ENCODE results near the gene NEO1.

Gene NEO1

DNA sequence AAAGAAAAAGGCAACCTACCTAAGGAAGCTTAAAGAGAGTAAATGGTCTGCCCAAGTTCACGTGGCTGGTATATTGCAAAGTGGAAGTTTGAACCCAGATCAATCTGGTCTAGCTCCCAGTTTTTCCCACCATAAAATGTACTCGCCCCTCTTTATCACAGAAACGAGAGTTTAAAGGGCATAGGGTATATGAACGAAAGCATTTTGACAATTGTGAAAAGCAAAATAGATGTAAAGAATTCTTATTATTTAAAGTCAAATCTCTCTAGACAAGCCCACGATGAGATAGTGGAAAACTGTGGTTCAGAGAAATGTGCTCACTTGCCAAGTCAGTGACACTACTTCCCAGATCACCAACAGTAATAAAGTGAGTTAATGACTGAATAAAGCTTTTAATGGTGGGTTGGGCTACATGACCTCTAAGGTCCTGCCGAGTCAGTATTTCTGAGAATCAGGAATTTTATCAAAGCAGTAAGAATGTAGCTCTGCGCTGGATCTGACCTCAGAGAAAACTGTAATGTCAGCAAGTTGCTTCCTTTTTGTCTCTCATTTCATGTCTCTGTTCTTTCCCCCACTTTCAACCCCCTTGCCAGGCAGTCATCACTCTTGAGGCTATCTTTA is 23.3 kb upstream of the NEO1 start:
- peak; percentile 20 for DNase-seq

DNA sequence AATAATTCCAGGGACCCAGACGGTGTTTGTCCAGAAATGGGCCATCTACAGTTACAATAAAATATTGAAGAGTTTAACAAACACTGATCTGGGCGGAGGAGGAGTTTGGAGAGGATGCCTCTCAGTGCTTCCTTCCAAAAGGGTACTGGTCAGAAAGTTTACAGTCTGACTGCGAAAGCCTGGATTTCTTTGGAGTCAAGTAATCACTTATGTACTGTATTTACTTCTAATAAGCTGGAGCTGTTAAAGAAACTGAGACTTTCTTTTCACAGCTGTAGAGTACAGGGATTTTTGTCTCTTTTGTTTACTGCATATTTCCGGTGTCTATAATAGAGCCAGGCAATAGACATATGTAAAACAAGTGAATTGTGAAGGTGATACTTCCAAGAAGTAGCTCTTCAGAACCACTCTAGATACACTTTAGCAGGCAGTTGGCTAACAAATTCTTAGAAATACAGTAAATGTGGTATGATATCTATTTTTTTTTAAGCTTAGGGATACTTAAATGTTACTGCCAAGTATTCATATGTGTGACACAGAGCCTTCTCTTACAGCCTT is 22.1 kb upstream of the NEO1 start:
- DNase-seq, result no peak

GRCh38 chr15:73031648-73032047 is 20.6 kb upstream of the NEO1 start:
- DNase-seq, result no peak

DNA sequence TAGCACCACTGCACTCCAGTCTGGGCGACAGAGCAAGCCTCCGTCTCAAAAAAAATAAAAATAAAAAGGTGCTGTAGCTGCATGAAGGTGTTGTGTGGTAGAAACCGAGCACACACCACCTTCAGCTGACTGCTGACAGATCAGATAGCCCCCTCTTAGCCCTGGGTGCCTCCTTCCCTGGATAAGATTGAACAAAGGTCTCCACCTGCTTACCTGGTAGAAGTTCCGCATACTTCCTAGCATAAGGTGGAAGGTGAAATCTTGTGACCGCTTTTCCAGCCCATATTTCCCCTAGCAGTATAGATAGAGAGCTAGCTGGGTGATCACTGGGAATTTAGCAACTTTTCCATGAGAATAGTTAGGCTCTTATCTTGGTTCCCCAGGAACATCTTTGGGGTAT is 18.7 kb upstream of the NEO1 start:
- no peak for DNase-seq

DNA sequence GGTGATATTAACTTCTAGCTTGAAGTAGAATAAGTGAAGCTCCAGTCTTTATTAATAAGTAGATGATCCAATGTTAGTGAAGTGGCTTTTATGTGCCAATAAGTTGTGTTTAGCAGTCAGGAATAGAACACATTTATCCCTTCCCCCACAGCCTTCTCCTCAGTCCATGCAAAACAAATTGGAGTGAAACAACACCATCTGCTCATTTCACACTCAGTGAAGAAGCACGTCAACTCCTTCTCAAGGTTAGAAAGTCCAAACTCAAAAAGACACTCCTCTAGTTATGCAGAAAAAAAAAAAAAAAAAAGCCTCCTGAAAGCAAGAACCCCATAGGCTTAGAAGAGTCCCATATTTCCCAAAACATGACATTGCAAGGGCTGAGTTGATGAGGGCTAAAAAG is 18.0 kb upstream of the NEO1 start:
- DNase-seq, result no peak

- DNase-seq, result no peak
Measured at GRCh38 chr15:73035221-73035620, 17.0 kb upstream of the NEO1 start.

GRCh38 chr15:73038220-73038619 is 14.0 kb upstream of the NEO1 start:
- no peak for DNase-seq

DNA sequence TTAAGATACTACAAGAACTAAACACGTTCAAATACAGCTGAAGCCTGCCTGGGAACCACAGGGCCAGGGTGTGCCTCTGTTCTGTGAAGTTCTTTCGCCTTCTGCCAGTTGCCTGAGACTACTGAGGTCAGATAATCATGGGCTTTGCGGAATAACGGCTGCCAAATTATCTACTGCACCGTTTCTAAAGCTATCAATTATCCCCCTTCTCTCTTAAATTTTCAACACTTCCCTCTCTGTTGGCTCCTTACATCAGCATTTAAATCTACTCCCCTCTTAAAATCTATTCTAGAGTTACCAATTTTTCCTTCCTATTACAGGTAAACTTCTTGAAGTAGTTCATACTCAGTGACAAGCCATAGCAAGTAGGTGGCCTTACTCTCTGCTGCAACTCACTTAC is 6.2 kb upstream of the NEO1 start:
- no peak for DNase-seq

- no peak for DNase-seq
Measured at GRCh38 chr15:73047882-73048281, 4.4 kb upstream of the NEO1 start.

DNA sequence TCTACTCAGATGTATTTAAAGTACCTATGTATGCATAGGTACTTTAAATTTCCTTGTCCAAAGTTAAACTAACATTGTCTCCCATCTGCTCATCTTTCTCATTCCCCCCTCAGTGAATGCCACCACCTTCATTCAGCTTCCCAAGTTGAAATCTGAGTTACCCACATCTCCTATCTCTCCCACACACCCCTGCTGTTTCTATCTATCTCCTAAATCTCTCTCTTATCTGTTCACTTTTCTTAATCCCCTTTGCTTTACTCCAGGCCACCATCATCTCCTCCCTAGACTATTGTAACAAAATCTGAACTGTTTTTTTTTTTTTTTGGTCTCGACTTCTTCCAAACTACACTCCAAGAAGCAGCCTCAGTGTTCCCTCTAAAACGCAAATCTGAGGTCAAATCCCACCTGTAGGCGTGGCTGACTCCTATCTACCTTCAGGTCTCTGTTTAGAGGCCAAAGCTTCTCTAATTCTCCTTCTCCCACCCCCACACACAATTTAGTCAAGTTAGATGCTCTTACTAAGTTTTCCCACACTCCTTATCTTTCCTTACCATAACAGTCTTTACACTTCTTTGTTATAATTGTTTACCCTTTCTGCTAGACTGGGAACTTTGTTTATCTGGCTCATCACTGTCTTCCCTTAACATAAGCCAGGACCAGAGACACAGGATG is 3.5 kb upstream of the NEO1 start:
- no peak for DNase-seq

DNA sequence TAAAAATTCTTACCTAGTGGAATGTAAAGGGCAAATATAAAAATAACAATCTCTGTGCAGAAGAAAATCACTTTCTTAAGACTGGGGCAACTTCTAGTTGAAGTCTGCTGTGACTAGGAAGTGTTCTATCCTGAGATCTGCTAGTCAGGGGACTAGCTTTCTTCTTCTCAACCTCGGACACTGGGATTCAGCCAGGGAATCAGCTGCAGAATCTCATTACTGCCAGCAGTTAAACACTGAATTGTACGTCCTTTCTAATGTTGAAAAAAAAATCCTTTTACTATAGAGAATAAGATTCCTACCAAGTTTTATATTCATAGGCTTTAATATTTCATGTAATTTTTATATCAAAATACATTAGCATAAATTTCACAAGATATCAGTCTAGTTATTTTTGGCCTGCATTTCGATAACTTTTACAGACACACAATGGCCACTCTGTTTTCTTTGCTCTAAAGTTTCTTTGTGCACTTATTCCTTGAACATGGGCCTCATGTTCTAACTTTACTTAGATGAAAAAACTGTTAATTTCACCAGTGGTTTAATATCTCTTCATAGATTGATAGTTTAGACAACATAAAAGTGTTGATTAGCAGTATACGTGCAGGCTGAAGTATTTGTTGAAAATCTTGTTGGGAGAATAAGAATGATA is 2.6 kb upstream of the NEO1 start:
- no peak for DNase-seq

DNA sequence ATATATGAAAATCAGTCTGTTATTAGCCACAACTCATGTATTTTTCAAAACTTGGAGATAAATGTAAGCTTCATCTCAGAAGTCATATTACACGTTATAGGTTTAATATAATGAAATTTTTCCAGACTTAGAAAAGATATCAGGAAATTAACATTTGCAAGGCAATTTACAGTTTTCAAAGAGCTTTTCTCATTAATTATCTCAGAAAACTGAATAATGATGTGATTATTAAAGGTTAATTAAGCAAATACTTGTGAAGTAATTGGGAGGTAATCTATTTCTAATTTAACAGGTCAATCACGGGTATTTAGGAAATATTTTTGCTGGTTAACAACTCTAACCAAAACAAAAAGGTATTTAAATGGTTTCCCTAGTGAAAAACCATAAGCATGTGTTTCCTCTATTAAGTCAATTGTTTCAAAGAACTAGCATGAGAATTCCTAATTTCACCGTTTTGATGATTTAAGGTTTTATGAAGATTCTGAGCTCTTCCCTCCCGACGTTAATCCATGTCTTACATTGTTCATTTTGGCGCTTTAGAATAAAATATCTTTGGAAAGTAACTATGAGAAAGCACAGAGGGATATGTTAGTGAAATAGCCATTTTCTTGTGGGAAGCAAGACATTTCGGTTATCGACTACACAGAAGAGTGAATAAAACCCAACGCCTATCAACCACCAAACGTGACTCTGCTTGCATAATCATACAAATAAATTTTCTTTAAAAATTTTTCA is 1.5 kb upstream of the NEO1 start:
- DNase-seq, result no peak

GRCh38 chr15:73051391-73051806 is 864 bp upstream of the NEO1 start:
- no peak for DNase-seq

- peak; percentile 52 for DNase-seq
Measured at GRCh38 chr15:73052653-73053397, 562 bp downstream of the NEO1 start.

DNA sequence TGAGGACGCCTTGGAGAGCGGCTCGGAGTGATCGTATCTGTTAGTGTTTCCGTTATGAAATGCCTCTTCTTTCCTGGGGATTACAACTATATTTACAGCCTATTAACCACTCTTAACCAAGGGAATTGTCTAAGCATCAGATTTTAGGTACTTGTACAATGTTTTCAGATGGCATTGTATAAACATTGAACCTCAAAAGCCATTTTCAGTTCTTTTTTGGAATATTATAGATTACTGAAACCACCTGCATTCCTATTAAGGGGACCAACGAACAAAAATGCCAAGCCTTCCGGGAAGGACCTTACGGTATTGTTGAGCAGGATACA is 1.1 kb downstream of the NEO1 start:
- DNase-seq, result no peak

- no peak for DNase-seq
Measured at GRCh38 chr15:73054417-73054953, 2.2 kb downstream of the NEO1 start.

DNA sequence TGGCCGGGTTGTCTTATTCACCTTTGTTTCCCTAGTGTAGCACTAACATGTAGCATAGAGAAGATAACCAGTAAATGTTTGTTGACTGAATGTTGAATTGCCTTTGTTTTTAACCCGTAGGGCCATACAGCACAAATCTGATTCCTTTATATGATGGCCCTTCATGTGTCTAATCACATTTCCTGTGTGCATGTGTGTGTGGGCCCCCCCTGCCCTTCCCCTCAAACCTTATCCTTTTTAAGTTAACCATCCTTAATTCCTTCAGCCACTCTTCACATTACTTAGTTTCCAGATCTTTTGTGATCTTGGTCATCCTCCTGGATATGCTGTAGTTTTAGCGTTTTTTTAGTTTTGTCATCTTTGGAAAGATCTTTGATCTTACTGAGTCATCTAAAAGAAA is 4.2 kb downstream of the NEO1 start:
- DNase-seq, result no peak

GRCh38 chr15:73058437-73058836 is 6.2 kb downstream of the NEO1 start:
- no peak for DNase-seq

DNA sequence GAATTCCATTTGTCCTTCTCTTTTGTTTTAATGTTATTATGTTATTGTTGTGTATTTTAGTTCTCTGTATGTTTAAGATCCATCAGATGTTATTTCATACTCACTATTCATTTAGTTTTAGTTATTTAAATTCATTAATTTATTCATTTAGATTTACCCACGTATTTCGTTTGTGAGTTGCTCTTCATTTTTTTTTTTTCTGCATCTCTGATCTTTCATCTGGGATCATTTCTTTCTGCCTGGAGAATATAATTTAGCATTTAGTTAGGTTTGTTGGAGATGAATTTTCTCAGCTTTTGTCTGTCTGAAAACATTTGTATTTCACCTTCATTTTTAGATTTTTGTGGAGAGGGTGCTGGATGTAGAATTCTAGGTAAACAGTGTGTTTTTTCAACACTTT is 12.9 kb downstream of the NEO1 start:
- no peak for DNase-seq

DNA sequence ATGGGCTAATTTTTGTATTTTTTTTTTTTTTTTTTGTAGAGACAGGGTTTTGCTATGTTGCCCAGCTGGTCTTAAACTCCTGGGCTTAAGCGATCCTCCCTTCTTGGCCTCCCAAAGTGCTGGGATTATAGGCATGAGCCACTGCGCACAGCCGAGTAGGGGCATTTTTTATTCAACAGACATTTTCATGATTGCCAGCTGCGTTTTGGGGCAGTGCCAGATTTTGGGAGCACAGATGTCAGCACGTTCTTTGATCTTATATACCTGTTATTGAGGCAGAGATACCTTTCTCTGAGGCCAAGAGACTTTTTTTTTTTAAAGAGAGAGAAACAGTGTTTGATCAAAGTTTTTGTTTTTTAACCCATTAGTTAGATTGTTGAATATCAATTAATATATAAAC is 16.8 kb downstream of the NEO1 start:
- no peak for DNase-seq

DNA sequence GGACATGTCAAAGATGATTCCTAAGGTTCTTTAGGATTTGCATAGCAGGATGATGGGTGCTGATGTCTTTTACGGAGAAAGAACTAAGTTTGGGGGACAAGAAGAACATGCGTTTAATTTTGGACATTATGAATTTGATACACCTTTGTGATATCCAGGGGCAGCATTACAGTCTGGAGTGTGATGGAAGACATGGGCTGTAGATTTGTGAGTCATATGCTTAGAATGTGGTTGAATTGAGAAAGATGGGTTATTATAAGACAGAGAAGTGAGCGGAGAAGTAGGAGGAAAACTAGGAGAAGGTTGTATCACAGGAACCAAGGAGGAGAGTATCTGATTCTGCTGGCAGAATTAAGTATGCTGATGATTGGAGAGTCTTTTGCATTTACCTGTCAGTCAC is 20.6 kb downstream of the NEO1 start:
- no peak for DNase-seq

DNA sequence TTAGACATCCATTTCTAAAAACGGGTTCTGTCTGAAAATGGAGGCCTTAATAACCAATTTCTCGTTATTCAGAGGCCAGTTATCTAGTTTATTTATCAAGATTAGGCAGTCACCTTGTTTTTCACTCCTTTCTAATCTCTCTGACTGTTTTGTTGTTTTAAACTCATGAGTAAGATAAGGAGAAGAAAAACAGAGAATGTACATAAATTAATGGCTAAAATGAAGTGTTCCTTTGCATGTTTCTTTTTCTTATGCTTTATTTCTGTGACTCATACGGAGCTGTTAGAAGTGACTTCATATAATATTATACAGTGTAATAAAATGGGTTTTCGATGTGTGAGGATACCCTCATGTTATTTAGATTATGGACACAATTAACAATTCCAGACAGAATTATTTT is 22.0 kb downstream of the NEO1 start:
- no peak for DNase-seq

All from fibroblast of skin of right quadriceps (primary cell).